Measurements from ENCODE around the gene FAM83F.
"Not testable (repeated sequence)": the region's sequence is repeated elsewhere in the genome, so short reads cannot be mapped to it uniquely, and the experiment has no call there.

FAM83F gene

DNA sequence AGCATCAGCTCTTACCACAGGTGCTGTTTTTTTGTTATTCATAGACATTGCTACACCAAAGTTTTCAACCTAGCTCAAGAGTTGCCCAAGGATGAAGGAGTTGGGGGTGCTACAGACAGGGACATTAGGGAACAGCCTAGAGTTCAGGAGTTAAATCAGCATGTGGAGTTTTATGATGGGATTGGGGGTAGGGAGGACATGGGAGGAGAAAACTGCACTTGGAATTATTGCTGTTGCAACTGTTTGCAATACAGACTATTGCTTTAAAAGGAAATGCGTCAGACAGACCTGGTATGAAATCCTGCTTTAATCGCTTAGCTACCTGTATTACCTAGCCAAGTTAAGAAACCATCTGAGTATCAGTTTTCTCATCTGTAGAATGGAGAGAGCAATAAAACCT is 28.3 kb upstream of the FAM83F start:
- DNase-seq = no peak

DNA sequence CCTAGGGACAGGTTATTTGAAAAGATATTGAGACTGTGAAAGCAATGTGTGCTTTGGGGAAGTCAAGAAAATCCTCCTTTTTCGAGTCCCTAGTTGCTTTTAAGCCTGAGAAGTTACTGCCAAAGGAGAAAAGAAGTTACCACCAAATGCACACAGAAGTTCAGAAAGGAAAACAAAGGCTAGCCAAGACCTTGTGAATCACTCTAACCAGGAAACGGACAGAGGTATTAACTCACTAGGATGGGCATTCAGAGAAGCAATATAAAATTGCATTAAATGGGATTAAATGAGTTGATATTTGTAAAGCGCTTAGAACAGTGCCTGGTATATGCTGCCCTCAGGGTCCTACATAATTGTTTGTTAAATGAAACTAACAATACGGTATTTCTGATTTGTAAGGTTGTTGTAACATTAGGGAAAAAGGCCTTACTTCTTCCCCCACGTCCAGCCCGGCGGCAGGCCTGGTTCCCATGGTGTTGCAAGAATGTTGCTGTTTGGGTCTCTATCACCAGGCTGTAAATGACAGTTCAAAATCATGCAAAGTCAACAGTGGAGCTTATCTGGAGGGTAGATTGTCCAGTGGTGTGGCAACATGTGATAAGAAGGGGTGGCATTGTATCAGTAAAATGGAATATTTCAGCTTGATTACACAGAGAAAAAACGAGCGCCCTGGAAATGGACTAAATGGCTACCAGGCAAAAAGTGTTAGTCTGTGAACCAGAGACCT is 27.5 kb upstream of the FAM83F start:
- DNase-seq = peak; percentile 43

GRCh38 chr22:39967996-39968972 is 26.5 kb upstream of the FAM83F start:
- DNase-seq = peak; percentile 5

DNA sequence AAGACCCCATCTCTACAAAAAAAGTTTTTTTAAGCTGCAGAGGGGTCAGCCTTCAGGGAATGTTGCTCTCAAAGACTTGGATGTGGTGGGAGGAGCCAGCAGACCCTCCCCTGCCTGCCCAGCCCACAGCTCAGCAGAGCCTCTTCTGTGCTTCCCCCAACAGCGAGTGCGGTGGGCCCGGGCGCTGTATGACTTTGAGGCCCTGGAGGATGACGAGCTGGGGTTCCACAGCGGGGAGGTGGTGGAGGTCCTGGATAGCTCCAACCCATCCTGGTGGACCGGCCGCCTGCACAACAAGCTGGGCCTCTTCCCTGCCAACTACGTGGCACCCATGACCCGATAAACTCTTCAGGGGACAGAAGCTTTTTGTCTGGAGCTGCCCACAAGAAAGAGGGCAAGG is 24.0 kb upstream of the FAM83F start:
- DNase-seq = no peak

DNA sequence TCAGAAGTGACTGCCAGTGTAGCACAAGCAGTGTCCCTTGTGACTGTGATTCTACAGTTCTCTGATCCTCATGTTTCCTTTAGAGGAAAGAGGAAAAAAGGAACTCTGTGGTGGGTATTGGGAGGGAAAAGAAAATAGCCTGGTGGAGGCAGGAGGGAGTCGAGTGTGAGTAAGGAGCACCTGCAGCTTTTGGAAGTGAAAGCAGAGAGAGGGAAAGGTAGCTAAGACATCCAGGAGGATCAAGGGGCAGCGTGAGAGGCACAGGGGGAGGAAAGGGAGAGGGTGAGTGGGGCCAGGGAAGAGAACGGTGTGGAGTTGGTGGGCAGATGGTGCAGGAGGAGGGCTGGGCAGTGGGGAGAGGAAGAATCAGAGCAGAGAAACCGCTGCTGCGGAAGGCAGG is 22.1 kb upstream of the FAM83F start:
- no peak for DNase-seq

GRCh38 chr22:39973656-39974055 is 21.1 kb upstream of the FAM83F start:
- DNase-seq = no peak

GRCh38 chr22:39974065-39974464 is 20.7 kb upstream of the FAM83F start:
- DNase-seq = no peak

- DNase-seq = no peak
Measured at GRCh38 chr22:39979048-39979447, 15.7 kb upstream of the FAM83F start.

DNA sequence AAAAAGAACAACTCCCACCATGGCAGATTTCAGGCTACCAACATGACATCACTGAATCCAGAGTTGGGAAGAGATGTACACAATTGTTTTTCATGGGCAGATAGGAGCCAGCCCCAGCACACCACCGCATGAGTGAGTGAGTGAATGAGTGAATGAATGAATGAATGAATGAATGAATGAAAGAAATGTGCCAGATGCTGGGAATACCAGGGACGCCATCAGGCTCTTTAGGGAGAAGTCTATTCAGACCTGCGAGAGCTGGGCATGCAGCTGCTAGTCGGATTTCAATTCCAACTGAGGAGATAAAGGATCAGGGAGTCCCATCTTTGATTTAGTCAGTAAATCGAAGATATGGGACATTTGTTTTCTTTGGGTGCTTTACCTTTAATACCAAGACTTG is 15.3 kb upstream of the FAM83F start:
- no peak for DNase-seq

- DNase-seq = no peak
Measured at GRCh38 chr22:39980596-39980995, 14.2 kb upstream of the FAM83F start.

DNA sequence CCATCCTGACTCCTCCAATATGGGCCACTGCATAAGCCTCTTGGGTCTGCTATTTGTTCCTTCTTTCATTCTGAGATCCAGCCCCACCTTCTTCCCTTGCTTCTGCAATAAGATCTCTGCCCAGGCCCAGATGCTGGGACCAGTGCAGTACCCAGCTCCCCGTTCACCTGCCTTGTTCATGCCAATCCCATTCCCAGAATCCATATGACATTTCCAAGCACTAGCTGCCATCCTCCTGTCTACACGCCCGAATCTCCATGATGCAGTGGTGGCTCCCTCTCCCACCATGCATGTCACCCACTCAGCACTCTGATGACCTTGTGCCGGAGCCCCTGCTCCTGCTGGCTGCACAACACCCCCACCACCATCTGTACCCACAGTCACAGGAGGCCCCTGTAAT is 11.4 kb upstream of the FAM83F start:
- no peak for DNase-seq

GRCh38 chr22:39984006-39984405 is 10.7 kb upstream of the FAM83F start:
- no peak for DNase-seq

DNA sequence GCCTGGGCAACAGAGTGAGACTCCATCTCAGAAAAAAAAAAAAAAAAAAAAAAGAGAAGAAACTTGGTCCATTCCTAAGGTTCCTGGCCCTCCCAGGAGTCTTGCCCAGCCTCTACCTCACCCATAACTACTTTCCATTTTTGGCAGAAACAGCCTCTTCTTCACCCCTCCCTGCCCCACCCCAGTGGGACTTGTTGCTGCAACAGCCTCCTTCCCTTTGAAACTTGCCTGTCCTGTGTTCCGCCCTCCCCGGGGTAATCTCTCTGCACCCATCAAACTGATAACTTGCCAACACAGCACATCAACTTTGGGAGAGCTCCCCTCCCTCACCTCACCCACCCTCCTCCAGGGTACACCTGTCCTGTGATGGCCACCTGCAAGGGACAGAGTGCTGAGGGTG is 10.0 kb upstream of the FAM83F start:
- no peak for DNase-seq

GRCh38 chr22:39985383-39986035 is 9.2 kb upstream of the FAM83F start:
- no peak for DNase-seq

DNA sequence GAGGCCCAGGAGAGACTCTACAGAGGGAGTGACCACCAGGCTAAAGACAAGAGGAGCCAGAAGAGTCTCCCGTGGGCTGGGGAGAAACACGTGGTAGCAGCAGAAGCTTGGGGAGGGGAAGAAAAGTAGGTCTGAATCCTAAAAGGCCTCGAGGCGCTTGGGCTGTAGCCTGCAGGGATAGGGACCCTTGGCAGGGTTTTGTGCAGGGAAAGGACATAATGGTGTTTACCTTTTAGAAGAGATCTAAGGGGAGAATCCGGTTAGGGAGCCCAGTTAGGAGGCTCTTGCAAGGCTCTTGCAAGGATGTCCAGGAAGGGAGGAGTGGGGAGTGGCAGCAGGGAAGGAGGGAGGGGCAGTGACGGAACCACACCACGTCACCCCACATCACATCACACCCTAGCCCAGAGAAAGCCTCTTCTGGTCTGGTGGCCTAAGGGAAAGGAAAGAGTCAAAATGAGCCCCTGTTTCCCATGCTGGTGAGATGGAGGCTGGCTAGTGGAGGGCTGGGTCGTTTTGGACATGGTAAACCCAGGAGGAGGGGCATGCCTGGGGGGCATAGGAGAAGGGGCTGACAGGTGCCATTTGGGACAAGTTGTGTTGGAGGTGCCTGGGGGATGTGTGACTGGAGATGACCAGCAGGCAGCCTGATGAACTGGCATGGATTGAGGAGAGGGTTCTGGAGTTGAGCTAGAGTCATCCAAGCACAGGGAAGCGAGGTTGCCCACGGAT is 6.2 kb upstream of the FAM83F start:
- no peak for DNase-seq

DNA sequence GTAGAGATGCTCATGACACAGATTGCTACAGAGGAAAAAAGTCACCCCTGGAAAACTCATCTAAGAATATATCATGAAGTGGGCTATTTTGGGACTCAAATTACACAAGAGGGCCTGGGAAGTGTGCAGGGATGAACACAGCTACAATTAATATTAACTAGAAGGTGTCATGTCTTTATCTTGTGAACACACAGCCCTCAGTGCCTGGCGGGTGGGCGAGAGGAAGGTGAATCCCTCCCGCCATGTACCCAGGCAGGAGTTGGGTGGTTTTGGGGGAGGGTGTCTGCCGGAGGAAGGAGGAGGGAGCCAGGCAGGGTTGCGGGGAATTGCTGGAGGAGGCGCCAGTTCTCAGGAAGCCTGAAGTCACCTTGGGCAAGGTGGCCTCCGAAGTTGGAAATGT is 5.1 kb upstream of the FAM83F start:
- DNase-seq = no peak

DNA sequence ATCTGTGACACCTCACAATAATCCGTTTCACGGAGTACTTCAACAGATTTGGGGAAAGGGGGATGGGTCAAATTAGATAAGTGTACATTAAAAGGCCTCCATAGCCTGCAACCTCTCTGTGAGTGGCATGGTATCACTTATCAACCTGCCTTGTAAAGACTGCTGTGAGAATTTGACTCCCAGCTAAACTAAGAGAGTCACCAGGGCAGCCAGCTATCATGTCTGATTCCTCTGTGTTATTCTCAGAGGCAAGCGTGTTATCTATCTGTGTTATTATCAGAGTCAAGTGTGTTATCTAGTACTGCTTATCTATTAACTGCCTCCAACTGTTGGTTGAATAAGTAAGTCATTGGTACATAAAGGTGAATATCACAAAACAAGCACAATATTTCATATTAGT is 4.1 kb upstream of the FAM83F start:
- DNase-seq = no peak

DNA sequence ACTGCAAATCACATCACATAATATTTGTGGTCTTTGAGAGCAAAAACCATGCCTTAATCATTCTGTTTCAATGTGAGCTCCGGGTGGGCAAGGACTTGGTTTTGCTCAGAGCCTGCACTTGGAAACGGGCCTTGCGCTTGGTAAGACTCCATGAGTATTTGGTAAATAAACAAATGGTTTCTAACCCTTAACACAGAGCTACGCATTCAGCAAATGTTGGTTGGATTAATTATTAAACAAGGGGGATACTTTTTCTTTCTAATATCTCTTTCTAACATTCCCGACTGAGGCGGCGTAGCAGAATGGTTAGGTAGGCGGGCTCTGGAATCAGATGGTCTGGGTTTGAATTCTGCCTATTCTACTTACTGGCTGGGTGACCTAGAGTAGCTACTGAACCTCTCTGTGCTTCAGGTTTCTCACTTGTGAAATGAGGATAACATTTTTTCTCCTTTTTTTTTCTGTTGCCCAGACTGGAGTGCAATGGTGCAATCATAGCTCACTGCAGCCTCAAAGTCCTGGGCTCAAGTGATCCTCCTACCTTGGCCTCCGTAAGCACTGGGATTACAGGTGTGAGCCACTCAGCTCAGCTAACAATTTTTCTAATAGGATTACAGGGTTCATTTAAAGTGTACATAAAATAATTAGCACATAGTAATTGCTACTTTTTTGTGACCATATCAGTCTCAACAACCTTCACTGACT is 3.4 kb upstream of the FAM83F start:
- DNase-seq = no peak

DNA sequence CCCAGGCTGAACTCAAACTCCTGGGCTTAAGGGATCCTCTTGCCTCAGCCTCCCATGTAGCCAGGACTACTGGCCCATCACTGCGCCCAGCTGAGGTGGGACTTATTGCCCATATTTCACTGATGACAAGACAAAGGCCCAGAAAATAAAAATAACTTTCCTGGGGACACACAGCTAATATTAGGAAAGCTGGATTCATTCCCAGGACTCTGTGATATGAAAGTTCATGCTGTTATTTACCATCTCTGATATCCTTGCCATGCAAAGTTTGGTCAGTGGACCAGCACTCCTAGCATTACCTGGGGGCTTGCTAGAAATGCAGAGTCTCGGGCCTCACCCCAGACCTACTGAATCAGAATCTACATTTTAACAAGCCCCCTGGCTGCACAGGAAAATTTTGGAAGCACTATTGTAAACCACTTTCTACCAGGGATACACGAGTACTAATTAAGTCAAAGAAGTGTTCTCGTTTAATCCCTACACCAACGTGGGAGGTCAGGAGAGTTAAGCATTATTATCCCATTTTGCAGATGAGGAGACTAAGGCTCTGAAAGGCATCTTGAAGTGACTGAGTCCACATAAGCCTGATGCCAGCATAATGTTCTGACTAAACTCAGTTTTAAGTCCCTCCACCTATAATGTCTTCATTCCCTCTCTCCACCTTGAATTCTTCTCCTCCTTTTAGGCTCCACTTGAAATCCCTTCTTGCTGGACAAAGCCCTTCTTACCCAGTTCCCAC is 2.5 kb upstream of the FAM83F start:
- no peak for DNase-seq

DNA sequence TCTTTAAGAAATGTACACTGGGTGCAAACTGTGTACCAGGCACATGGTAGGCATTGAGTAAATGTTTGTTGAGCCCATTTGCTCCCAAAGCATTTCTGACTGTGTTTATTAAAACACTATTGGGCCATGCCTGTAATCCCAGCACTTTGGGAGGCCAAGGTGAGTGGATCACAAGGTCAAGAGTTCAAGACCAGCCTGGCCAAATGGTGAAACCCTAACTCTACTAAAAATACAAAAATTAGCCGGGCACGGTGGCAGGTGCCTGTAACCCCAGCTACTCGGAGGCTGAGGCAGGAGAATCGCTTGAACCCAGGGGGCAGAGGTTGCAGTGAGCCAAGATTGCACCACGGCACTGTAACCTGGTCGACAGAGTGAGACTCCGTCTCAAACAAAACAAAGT is 1.9 kb upstream of the FAM83F start:
- not testable (repeated sequence) for DNase-seq

DNA sequence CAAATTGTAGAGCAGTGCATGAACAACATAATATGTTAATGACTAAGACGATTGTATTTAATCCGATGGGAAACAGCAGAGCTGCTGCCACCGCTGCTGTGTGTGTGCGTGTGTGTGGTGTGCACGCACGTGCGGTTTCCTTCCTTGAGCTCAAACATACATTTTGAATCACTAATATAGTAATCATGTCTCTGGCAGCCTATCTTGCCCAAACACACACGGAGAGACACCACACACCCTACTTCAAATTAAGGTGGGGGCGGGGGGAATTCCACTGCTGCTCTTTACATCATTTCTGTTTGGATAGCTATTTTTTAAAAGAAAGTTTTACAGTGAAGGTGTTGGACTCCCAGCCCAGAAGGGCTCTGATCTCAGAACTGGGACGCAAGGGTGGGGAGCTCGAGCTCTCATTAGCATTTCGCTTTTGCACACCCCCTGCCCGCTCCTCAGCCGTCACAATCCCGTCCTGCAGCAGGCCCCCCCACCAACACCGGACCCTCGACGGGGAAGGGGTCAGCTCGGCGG is 651 bp upstream of the FAM83F start:
- DNase-seq = peak; percentile 34

Measured in fibroblast of skin of back (primary cell).